Body of pancreas (tissue), 4 donors: ENCODE data around the gene TRPV2.

Source experiments
- POLR2A ChIP-seq, 3 donors: fragments of 450-650 bp; IDR thresholded peaks; one replicate each; pipeline ENCODE4 v1.6.1; 2016; ENCODE audit warnings: antibody characterized with exemption in 3 of 3, mild to moderate bottlenecking in 2 of 3
- TF ChIP-seq, protein P1 (sequence below), 7 experiments: fragments of 450-650 bp in 4 of 7; fragments of 200-600 bp in 3 of 7; sonication (generic) in 3 of 7; IDR thresholded peaks; one replicate each; pipeline ENCODE4 v1.5.1; 2016 to 2019; ENCODE audit warnings: antibody characterized with exemption in 7 of 7

DNA sequence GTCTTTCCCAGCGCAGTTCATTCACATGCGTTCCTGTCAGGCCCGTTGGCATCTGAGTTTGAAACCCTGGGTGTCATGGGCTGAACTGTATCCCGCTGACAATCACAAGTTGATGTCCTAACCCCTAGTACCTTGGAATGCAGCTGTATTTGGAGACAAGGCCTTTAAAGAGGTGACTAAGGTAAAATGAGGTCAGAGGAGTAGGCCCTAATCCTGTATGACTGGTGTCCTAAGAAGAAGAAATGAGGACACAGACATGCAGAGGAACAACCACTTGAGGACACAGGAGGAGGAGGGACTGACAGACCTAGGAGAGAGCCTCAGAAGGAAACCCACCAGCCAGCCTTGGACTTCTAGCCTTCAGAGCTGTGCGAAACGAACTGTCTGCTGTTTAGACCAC lies 33.1 kb downstream of the TRPV2 start:
- TF ChIP-seq, protein P1, sequence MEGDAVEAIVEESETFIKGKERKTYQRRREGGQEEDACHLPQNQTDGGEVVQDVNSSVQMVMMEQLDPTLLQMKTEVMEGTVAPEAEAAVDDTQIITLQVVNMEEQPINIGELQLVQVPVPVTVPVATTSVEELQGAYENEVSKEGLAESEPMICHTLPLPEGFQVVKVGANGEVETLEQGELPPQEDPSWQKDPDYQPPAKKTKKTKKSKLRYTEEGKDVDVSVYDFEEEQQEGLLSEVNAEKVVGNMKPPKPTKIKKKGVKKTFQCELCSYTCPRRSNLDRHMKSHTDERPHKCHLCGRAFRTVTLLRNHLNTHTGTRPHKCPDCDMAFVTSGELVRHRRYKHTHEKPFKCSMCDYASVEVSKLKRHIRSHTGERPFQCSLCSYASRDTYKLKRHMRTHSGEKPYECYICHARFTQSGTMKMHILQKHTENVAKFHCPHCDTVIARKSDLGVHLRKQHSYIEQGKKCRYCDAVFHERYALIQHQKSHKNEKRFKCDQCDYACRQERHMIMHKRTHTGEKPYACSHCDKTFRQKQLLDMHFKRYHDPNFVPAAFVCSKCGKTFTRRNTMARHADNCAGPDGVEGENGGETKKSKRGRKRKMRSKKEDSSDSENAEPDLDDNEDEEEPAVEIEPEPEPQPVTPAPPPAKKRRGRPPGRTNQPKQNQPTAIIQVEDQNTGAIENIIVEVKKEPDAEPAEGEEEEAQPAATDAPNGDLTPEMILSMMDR (IDR thresholded peaks at IDR 0.05) = no peak
- no peak for TF ChIP-seq POLR2A (IDR thresholded peaks at IDR 0.05)
